ENCODE results near the gene PTPRN2.

PTPRN2 gene

GRCh38 chr7:158185653-158186052, 402.0 kb downstream of the PTPRN2 start:
- peak; percentile 31 for DNase-seq (ENCODE audit: low spot score)
- H3K4me3 ChIP-seq = no peak overlapping the region
- no peak overlapping the region for H3K27ac ChIP-seq
- no peak for TF ChIP-seq CTCF (IDR thresholded peaks at IDR 0.05)

- TF ChIP-seq CTCF (IDR thresholded peaks at IDR 0.05) = no peak
- peak; percentile 45 for DNase-seq (ENCODE audit: low spot score)
- no peak overlapping the region for H3K27ac ChIP-seq
- H3K4me3 ChIP-seq = no peak overlapping the region
These were observed 404.2 kb downstream of the PTPRN2 start for GRCh38 chr7:158183431-158183830.

- Histone ChIP-seq H3K4me3 (no peak overlapping the region), H3K27ac (no peak overlapping the region)
- DNase-seq (ENCODE audit: low spot score) = peak; percentile 49
- TF ChIP-seq CTCF (IDR thresholded peaks at IDR 0.05) = no peak
These were observed 411.0 kb downstream of the PTPRN2 start for GRCh38 chr7:158176561-158177173.

- H3K4me3 ChIP-seq = no peak overlapping the region
- TF ChIP-seq CTCF (IDR thresholded peaks at IDR 0.05) = no peak
- DNase-seq (ENCODE audit: low spot score) = peak; percentile 31
These were observed 411.8 kb downstream of the PTPRN2 start for GRCh38 chr7:158175779-158176178.

GRCh38 chr7:158174947-158175346, 412.7 kb downstream of the PTPRN2 start:
- no peak for TF ChIP-seq CTCF (IDR thresholded peaks at IDR 0.05)
- Histone ChIP-seq H3K4me3 (no peak overlapping the region), H3K27ac (no peak overlapping the region)
- DNase-seq (ENCODE audit: low spot score) = peak; percentile 56

More at GRCh38 chr7:158175779-158176178, 411.8 kb downstream of the PTPRN2 start:
- H3K27ac ChIP-seq = no peak overlapping the region

- no peak for TF ChIP-seq CTCF (IDR thresholded peaks at IDR 0.05)
- H3K4me3 ChIP-seq = no peak overlapping the region
- peak; percentile 24 for DNase-seq (ENCODE audit: low spot score)
- H3K27ac ChIP-seq = no peak overlapping the region
These were observed 420.2 kb downstream of the PTPRN2 start for GRCh38 chr7:158167373-158167772.
